ENCODE results near the gene BEGAIN.

Gene BEGAIN

GRCh38 chr14:100546051-100546443 lies 41.2 kb downstream of the BEGAIN start:
- no peak for DNase-seq

DNA sequence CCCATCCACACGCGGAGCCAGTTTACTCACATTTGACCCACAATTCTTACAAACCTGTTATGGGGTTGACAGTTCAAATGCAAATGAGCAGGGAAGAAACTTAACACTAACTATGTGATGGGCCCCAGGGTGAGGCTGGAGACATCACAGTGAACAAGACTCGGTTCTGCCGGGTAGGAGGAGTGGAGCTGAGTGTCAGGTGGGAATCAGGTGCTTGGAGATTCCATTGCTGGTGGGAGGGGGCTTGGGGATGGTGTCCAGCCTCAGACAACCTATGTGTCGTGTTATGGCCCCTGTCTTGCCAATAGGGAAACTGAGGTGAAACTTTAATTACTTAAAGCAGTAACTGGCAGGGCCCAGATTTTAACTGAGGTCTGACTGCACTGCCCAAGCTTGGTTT lies 41.9 kb downstream of the BEGAIN start:
- DNase-seq, result no peak

DNA sequence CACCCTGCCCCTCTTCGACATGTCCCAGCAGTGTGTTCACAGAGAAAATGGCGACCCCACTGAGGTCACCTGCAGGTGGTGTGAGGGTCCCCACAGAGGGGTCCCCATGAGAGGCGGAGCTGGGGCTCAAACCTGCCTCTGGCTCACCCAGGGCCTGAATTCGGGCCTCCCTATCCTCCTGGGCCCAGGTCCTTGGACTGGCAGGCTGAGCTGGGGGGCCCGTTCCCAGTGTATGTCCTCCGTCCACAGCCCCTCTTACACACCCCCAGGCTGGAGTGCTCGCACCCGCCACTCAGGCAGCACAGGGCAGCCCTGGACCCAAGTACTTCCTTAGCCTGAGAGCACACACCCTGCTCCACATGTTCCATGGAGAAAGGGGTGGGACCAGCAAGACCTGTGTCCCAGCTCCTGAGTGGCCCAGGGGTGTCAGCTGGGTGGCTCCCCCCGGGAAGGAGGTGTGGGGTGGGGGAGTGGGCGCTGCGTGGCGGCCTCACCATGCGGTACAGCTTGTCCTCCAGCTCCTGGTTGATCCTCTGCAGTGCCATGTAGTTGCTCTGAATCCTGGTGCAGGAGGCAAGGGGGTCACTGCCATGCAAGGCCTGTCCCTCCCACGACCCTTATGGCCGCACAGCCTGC lies 42.6 kb downstream of the BEGAIN start:
- no peak for DNase-seq

- DNase-seq, result no peak
Observed at GRCh38 chr14:100543471-100544455, 43.5 kb downstream of the BEGAIN start.

GRCh38 chr14:100542619-100543205 lies 44.5 kb downstream of the BEGAIN start:
- DNase-seq, result no peak

DNA sequence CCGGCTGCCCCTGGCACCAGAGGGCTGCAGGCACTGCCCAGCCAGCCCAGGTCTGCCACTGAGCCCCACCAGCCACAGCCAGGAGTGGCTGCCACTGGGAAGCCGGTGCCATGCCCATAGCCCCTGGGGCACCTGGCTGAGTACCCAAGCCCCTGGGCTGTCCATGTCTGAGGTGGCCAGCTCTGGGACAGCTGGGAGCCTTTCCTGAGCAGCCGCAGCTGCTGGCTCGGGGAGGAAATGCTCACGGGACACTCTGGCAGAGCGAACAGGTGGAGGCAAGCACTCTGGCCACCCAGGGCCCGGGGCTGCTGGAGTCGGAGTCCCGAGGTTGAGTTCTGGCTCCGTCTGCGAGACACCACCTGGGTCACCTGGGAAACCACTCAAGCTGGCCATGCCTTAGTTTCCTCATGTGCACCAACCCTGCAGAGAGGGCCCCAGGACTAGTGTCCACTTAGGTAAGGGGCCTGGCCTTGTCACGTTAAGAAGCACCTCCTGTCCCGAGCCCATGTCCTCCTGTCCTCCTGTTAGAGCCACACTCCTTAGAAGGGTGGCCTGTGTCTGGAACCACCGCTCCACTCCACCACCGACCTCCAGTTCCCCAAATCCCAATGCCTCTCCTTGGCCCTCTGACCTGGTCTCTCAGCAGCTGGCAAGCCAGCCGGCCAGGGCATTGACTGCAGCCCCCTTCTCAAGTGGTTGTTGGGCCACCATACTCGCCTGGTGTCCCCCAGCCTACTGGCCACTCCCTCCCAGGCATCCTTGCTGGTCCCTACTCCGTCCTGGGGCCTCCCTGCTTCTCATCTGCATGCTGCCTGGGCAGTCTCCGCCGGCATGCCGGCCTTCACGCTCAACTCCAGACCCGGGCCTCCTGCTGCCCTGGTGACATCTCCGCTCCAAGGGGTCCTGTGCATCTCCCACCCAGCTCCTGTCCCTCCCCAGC lies 45.3 kb downstream of the BEGAIN start:
- no peak for DNase-seq

DNA sequence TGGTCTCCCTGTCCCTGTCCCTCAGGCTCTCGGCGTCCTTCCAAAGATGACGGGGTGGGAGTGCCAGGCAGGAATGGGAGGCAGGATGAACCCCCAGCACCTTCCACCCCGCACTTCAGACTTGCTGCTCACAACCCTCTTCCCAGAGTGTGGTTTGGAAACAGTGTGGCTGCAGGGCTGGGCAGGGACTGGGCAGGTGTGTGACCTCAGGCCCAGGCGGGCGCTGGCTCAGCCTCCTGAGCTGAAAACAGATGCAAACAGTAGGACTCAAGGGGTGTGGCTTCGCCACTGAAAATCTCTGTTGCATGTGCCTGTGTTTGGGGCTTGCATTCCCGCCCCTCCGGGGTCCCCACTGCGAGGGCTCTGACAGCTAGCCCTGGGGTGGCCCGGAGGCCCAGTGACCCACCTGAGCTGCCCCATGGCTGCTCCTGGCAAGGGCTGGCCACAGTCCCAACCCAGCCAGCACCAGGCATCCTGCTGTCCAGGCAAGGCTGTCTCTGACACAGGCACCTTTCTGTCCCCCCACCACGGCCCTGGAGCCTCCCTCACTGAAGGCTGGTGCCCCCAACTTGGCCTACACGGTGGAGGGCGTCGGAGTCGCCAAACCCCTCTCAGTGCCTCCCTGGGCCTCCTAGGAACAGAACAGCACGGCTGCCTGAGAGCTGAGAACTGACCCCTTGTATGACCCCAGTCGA lies 46.1 kb downstream of the BEGAIN start:
- DNase-seq, result no peak

DNA sequence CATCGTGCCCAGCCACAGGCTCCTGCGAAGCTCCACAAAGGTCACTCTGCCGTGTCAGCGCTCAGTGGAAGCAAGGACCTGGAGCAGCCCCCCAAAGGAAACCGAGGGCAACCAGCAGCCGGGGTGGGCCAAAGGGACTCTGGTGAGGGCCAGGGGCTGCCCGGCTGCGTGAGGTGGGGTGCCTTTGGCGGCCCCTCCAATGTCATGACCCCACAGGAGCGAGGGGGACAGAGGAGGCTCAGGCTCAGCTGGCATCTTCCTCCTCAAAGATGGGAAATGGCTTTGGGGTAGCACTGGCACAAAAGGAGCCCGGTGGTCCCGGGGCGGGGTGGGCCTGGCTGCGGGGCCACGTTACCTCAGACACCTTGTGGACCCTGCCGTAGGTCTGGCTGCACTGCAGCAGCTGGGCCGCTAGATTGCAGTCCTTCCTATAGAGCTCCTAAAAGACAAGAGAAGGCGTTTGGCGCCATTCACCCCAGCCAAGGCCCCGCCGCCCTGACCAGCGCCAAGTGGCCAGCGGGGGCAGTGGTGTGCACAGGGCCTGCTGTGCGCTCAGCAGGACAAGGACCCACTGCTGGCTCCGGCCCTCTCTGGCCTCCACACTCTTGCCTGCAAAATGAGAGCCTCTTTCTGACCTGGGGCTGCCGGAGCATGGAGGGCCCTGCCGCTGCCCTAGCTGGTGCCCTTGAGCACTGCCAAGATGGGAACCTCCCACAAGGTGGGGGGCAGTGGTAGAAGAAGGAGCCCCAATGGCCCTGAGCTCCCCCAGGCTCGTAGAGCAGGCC lies 46.9 kb downstream of the BEGAIN start:
- no peak for DNase-seq

- DNase-seq, result no peak
Observed at GRCh38 chr14:100539766-100540140, 47.5 kb downstream of the BEGAIN start.

GRCh38 chr14:100539003-100539660 lies 48.1 kb downstream of the BEGAIN start:
- no peak for DNase-seq

DNA sequence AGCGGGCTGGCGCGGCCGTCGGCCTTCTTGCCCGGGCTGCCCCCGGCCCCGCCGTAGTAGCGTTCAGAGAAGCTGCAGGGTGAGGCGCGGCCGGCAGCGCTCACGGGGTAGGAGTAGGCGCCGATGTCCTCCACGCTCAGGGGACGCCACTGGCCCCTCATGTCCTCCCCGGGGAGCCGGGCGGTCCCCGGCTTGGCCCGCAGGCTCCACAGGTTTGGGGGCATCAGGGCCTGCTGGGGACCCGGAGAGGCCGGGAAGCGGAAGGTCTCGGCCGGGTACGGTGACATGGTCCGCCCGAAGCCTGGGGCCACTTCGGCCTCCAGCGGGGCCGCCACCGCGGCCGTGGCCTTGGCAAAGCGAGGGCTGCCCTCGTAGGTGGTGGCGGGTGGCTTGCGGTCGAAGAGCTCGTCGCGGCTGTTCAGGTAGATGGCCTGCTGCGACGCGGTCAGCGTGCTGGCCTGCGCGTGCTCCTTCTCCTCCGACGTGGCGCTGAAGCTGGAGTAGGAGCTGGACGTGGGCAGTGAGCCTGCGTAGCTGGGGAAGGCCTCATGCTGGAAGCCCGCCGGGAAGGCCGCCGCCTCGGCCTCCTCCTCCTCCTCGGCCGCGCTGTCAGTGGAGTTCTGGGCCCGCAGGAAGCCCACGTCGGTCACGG lies 48.7 kb downstream of the BEGAIN start:
- DNase-seq, result no peak

DNA sequence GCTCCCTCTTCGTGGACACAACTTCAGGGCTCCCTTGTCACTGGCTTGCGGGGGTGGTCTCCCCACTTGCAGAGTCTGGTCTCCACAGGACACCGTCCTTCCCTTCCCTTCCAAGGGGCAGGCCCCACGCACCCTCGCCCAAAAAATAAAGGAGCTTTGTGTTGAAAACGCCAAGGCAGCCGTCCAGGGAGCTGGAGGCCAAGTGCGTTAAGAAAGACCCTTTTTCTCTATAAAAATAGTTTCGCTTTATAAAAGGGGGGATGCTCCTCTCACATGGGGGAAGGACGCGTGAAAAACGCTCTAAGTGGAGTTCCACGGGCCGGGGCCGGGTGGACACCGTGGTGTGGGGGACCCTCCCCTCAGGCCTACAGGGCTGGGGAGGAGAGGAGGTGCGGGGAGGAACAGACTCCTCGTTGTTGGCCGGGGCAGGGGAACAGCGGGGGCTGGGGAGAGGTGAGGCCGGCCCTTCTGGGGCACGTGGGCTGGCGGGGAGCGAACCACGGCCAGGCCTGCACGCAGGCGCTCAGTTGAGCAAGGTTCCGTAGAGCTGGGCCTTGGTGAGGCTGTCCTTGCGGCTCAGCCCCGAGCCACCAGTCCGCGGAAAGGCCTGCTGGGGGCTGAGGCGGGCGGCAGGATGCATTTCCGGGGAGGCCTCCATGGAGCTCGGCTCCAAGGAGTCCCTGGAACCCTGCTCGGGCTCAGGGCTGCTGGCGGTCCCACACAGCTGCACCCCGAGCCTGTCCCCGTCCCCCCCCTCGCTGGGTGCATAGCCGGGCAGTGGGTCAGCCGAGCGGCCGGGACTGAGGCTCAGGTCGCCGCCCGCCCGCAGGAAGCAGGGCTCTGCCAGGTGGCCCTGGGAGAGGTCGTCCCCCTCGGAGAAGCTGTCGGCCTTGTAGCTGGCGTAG lies 49.5 kb downstream of the BEGAIN start:
- DNase-seq, result no peak

DNA sequence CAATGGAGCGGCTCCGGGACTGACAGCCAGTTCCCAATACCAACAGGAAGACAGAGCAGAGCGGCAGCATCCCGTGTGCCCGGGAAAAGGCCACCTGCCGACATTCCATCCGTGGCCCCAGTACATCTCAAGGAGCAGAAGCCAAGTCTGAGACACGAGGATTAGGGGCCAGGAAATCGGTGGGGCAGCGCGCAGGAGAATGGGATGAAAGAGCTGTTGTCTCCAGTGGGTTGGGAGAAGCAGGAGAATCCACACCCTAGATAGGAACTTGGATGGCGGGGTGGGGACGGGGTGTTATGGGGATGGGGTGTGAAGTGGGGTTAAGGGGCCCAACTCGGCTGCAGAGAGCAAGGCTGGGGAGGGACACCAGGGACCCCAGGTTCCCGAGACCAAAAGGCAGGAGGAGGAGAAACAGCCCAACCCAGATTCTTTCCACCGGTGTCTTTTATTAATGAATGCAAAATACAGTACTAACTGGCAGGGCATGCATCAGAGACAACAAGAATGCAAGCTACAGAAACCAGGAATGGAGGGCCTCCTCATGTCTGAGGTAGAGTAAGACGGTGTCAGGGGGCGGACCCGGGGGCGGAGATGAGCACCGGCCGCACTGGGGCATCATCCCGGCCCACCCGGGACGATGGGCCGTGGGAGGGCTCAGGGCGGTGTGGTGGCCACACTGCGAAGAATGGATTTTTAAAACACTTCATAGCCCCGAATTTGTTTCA lies 50.3 kb downstream of the BEGAIN start:
- DNase-seq, result no peak

DNA sequence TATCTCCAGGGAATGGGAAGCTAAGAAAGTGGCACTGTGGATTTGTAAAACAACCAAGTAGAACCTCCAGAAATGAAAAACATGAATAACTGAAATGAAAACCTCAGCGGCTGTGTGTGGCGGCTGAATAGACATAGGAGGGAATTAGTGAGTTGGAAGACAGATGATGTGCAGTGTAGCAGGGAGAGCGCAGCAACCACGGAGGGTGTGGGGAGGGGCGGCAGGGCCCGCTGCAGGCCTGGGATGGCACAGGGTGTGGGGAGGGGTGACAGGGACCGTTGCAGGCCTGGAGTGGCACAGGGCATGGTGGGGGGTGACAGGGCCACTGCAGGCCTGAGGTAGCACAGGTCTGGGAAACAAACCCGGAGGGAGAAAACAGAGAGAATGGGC lies 51.1 kb downstream of the BEGAIN start:
- DNase-seq, result peak; percentile 51

DNA sequence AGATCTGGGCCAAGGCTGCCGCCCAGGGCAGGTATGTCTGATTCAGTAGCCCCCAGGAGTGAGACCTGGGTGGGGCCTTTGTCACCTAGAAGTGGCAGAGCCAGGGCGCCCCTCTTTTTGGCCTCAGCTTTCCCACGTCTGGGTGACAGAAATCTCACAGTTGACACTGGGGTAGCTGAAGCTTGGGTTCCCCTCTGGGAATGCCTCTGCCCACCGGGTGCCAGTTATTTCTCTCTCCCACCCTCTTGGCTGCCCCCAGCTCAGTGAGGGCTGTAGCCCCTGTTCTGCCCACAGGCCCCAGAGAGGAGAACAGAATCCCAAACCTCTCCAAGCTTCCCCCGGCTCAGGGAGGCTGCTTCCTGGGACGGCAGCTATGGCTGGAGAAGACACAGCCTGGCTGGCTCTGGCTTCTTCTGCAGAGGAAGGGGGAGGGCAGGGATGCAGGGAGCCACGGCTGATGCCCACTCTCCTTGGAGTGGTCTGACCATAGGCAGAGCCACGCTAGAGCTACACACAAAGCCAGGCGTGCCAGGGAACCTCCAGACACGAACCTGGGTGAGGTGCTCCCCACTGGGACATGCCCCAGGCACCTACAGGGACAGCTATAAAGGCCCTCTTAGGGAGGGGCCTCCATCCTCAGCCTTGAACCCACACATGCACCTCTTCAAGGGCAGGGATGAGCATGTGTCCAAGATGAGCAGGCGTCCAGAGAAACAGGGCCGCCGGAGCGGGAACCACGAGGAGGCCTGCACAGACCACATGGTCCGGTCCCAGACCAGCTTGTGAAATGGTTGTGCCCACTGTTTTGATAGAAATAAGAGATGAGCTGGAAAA lies 51.7 kb downstream of the BEGAIN start:
- no peak for DNase-seq

DNA sequence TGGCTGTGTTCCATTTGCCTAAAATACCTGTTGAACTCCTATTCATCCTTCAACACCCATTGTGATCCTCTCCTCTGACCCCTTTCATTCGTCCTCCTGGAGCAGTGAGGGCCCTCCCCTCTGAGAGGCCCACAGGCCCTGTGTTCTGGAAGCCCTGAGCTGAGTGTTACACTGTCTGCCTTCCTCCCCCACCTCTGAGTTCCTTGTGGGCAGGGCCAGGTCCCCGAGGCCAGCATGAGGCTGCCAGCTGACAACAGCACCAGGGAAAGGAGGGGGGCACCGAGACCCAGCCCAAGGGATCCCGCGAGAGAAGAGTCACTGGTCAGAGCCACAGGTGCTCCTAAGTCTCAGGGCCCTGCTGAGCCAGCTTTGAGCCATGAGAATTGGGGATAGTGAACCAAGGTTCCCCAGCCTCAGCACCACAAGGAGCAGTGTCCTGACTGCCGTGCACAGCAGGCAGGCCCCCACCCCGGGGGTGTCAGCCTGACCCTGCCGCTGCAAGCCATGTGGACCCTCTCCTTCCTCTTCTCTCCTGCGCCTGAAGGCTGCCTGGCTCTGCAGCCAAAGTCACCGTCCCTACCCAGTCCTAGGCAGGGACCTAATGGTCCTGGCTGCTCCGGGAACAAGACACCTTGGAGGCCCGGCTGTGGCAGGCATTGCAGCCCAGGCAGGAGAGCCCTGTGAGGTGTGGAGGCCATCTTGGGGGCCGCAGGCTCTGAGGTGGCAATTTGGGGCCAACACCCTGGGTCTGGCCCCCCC lies 52.5 kb downstream of the BEGAIN start:
- DNase-seq, result no peak
